SK-N-SH treated with all-trans-retinoic acid at 6 μM for 48 hours (cell line): ENCODE results near the gene USB1.
A peak's percentile ranks its signal among the peaks of the same experiment; 100 is the strongest.

Experiments used
- ATAC-seq: fragments of 200-7000 bp; cut with Tn5 transposase; 3 replicates; pipeline ENCODE4 v1.9.1; 2020; ENCODE audit warnings: mild to moderate bottlenecking, moderate library complexity
- ARNTL ChIP-seq: fragments of 450-650 bp; formaldehyde crosslinking; IDR thresholded peaks from 2 replicates; pipeline ENCODE4 v1.5.0; 2020; ENCODE audit warnings: low read depth, mild to moderate bottlenecking, moderate library complexity, borderline replicate concordance
- BACH2 ChIP-seq: fragments of 250-450 bp; sonication (Bioruptor Pico); IDR thresholded peaks from 2 replicates; pipeline ENCODE4 v1.9.0; 2021; ENCODE audit warnings: mild to moderate bottlenecking, borderline replicate concordance
- CREB5 ChIP-seq: fragments of 250-450 bp; sonication (Bioruptor Pico); IDR thresholded peaks from 2 replicates; pipeline ENCODE4 v1.5.1; 2020; ENCODE audit warnings: low read depth, mild to moderate bottlenecking, moderate library complexity
- CSRNP3 ChIP-seq: fragments of 250-450 bp; sonication (Bioruptor Pico); IDR thresholded peaks from 2 replicates; pipeline ENCODE4 v1.5.1; 2021; ENCODE audit warnings: mild to moderate bottlenecking, moderate library complexity
- ESRRG ChIP-seq: fragments of 250-450 bp; sonication (Bioruptor Pico); IDR thresholded peaks from 2 replicates; pipeline ENCODE4 v1.6.1; 2021; ENCODE audit warnings: mild to moderate bottlenecking
- GLIS3 ChIP-seq: fragments of 250-450 bp; sonication (Bioruptor Pico); IDR thresholded peaks from 2 replicates; pipeline ENCODE4 v1.5.0; 2020; ENCODE audit warnings: mild to moderate bottlenecking, moderate library complexity
- PATZ1 ChIP-seq: fragments of 250-450 bp; sonication (Bioruptor Pico); IDR thresholded peaks from 2 replicates; pipeline ENCODE4 v1.8.0; 2020; ENCODE audit warnings: mild to moderate bottlenecking, moderate library complexity, borderline replicate concordance
- POU6F1 ChIP-seq: fragments of 250-450 bp; sonication (Bioruptor Pico); IDR thresholded peaks from 2 replicates; pipeline ENCODE4 v1.8.0; 2021; ENCODE audit warnings: low read depth, mild to moderate bottlenecking, moderate library complexity, borderline replicate concordance
- PPARA ChIP-seq: fragments of 250-450 bp; sonication (Bioruptor Pico); IDR thresholded peaks from 2 replicates; pipeline ENCODE4 v1.5.0; 2020; ENCODE audit warnings: mild to moderate bottlenecking, borderline replicate concordance
- TCF4 ChIP-seq: fragments of 250-450 bp; sonication (Bioruptor Pico); IDR thresholded peaks from 2 replicates; pipeline ENCODE4 v1.8.0; 2021; ENCODE audit warnings: mild to moderate bottlenecking, moderate library complexity, borderline replicate concordance
- TOX ChIP-seq: fragments of 250-450 bp; sonication (Bioruptor Pico); IDR thresholded peaks from 2 replicates; pipeline ENCODE4 v1.8.0; 2021; ENCODE audit warnings: mild to moderate bottlenecking, moderate library complexity, borderline replicate concordance
- TSHZ2 ChIP-seq: fragments of 250-450 bp; sonication (Bioruptor Pico); IDR thresholded peaks from 2 replicates; pipeline ENCODE4 v1.5.0; 2020; ENCODE audit warnings: mild to moderate bottlenecking, moderate library complexity
- ZC3H10 ChIP-seq: fragments of 250-450 bp; sonication (Bioruptor Pico); IDR thresholded peaks from 2 replicates; pipeline ENCODE4 v1.5.1; 2021; ENCODE audit warnings: mild to moderate bottlenecking, moderate library complexity
- ZNF565 ChIP-seq: fragments of 450-650 bp; formaldehyde crosslinking; conservative IDR thresholded peaks from 2 replicates; pipeline ENCODE4 v1.5.0; 2020; ENCODE audit warnings: low read depth, mild to moderate bottlenecking, moderate library complexity
- ZNF70 ChIP-seq: fragments of 450-650 bp; formaldehyde crosslinking; IDR thresholded peaks from 2 replicates; pipeline ENCODE4 v1.5.0; 2020; ENCODE audit warnings: mild to moderate bottlenecking, moderate library complexity
- ZNF8 ChIP-seq: fragments of 450-650 bp; formaldehyde crosslinking; IDR thresholded peaks from 2 replicates; pipeline ENCODE4 v1.5.0; 2020; ENCODE audit warnings: mild to moderate bottlenecking, moderate library complexity

The USB1 gene

GRCh38 chr16:57999366-57999970 is 1.7 kb upstream of the USB1 start:
- TF ChIP-seq PPARA (CRISPR knock-in tag) (no peak), ARNTL (CRISPR knock-in tag) (no peak), TSHZ2 (CRISPR knock-in tag) (no peak), GLIS3 (no peak), ZNF565 (no peak), POU6F1 (no peak), ZC3H10 (CRISPR knock-in tag) (no peak), PATZ1 (no peak), TOX (CRISPR knock-in tag) (no peak), ZNF70 (CRISPR knock-in tag) (no peak), TCF4 (no peak), ZNF8 (CRISPR knock-in tag) (no peak), ESRRG (no peak), CSRNP3 (CRISPR knock-in tag) (no peak)
- TF ChIP-seq, all 23 proteins: peak for 0
- peak; percentile 6; the same call in 1 of the 3 replicates for ATAC-seq

- no peak for ATAC-seq
- no peak for TF ChIP-seq PPARA (CRISPR knock-in tag)
- TF ChIP-seq GLIS3 = no peak
- no peak for TF ChIP-seq BACH2 (CRISPR knock-in tag)
- no peak for TF ChIP-seq TSHZ2 (CRISPR knock-in tag)
- TF ChIP-seq CREB5 (CRISPR knock-in tag) = no peak
- no peak for TF ChIP-seq TOX (CRISPR knock-in tag)
- no peak for TF ChIP-seq ZNF70 (CRISPR knock-in tag)
Observed at GRCh38 chr16:57999971-58000705, 1.1 kb upstream of the USB1 start, which contains the start of gene ZNF319. Gene ZNF319 (minus strand): TSS chr16:58000672. CDS start chr16:57998265, 2,407 bp downstream.
